Rectal smooth muscle tissue (tissue), 1 donor: Measurements from ENCODE around the gene CEP20.

Source experiments
- H3K27ac ChIP-seq: one replicate; pipeline ENCODE4 v1.7.0; 2013; ENCODE audit warnings: low read depth, low read length, inconsistent platforms
- H3K27me3 ChIP-seq: one replicate; pipeline ENCODE4 v1.7.0; 2013; ENCODE audit warnings: low read length; ENCODE audit not compliant: control insufficient read depth, insufficient read depth
- H3K36me3 ChIP-seq: one replicate; pipeline ENCODE4 v1.7.0; 2013; ENCODE audit warnings: low read length; ENCODE audit not compliant: control insufficient read depth, insufficient read depth
- H3K4me1 ChIP-seq: one replicate; pipeline ENCODE4 v1.7.0; 2013; ENCODE audit warnings: low read length; ENCODE audit not compliant: control insufficient read depth, insufficient read depth
- H3K4me3 ChIP-seq: one replicate; pipeline ENCODE4 v1.7.0; 2013; ENCODE audit warnings: low read length
- H3K9ac ChIP-seq: one replicate; pipeline ENCODE4 v1.7.0; 2013; ENCODE audit warnings: low read length

The CEP20 gene

GRCh38 chr16:15834502-15834901 lies 53.9 kb downstream of the CEP20 start:
- Histone ChIP-seq H3K27ac (peak overlapping the region; percentile 96), H3K4me1 (peaks cover 59% of the 10 kb centered on the region), H3K9ac (no peak overlapping the region), H3K36me3 (peaks cover 13% of the 10 kb centered on the region), H3K27me3 (no peaks in the 10 kb centered on the region), H3K4me3 (peak overlapping the region; percentile 13)

GRCh38 chr16:15833541-15833940 lies 54.9 kb downstream of the CEP20 start:
- Histone ChIP-seq H3K36me3 (peaks cover 13% of the 10 kb centered on the region), H3K27ac (peak overlapping the region; percentile 96), H3K27me3 (no peaks in the 10 kb centered on the region), H3K9ac (no peak overlapping the region), H3K4me3 (peak overlapping the region; percentile 13), H3K4me1 (peaks cover 69% of the 10 kb centered on the region)

DNA sequence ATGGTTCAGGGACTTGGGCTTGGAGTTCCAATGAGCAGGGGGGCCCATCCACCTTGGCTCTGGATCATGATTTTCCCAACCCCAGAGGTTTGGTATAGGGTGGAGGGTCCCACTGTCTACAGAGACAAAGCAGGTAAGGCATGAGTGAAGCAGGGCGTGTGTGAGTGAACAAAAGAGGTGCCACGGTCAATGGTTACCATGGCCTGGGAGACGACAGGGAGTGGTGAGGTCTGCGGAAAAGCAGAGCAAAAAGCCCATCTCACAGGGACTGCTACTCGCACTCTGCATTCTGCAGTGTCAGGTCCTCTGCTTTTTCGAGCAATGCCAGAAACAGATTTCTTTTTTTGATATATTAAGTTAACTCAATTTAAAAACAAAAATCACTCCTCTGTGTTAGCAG lies 56.2 kb downstream of the CEP20 start:
- H3K36me3 ChIP-seq, result peaks cover 12% of the 10 kb centered on the region
- H3K27ac ChIP-seq, result peak overlapping the region; percentile 96
- H3K4me3 ChIP-seq, result no peak overlapping the region
- peaks cover 68% of the 10 kb centered on the region for H3K4me1 ChIP-seq
- no peak overlapping the region for H3K9ac ChIP-seq
- H3K27me3 ChIP-seq, result no peaks in the 10 kb centered on the region

DNA sequence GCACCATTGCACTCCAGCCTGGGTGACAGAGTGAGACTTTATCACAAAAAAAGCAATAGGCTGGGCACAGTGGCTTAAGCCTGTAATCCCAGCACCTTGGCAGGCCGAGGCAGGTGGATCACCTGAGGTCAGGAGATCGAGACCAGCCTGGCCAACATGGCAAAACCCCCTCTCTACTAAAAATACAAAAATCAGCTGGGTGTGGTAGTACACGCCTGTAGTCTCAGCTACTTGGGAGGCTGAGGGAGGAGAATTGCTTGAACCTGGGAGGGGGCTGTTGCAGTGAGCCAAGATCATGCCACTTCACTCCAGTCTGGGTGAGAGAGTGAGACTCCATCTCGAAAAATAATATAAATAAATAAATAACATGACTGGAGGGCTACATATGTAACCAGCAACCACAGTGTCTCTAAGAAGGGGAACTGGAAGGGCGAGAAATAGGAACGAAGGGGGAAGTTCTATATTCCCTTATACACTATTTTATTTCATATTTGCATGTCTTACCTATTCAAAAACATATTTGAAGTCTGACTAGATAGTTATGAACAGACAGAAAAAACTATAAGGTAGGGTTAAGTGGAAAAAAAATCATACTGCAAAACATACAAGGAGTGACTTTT lies 57.5 kb downstream of the CEP20 start:
- Histone ChIP-seq H3K4me3 (no peak overlapping the region), H3K27ac (peak overlapping the region; percentile 96), H3K27me3 (no peaks in the 10 kb centered on the region), H3K36me3 (peaks cover 14% of the 10 kb centered on the region), H3K4me1 (peaks cover 71% of the 10 kb centered on the region), H3K9ac (no peak overlapping the region)

GRCh38 chr16:15829460-15829859 lies 58.9 kb downstream of the CEP20 start:
- peak overlapping the region; percentile 96 for H3K27ac ChIP-seq
- peaks cover 81% of the 10 kb centered on the region for H3K4me1 ChIP-seq
- no peak overlapping the region for H3K9ac ChIP-seq
- H3K4me3 ChIP-seq, result peak overlapping the region; percentile 37
- H3K27me3 ChIP-seq, result no peaks in the 10 kb centered on the region
- peaks cover 18% of the 10 kb centered on the region for H3K36me3 ChIP-seq

DNA sequence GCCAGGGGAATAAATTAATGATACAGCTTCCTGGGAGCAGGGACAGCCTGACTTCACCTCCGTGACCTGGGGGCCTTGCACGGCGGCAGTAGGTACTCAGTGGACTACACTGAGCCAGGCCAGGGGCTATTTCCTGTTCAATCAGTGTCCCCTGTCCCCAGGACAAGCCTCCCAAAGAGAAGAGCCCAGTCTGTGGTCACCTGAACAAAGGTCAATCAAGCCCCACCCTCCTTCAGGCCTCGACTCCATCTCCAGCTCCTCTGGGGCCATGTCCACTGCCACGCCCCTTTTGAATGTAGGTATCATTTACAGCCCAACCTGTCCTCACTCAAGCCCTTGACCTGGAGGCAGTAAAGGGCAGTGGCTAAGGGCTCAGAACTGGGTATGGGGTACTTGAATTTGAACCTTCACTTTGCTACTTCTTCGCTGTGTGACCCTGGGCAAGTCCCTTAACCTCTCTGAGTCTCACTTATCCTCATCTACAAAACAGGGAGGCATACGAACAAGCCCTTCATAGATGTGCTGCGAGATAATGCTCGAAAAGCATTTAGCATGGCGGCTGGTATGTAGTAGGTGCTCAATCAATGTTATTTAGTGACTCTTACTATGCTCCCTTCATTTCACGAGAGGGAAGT lies 60.6 kb downstream of the CEP20 start:
- peak overlapping the region; percentile 96 for H3K27ac ChIP-seq

DNA sequence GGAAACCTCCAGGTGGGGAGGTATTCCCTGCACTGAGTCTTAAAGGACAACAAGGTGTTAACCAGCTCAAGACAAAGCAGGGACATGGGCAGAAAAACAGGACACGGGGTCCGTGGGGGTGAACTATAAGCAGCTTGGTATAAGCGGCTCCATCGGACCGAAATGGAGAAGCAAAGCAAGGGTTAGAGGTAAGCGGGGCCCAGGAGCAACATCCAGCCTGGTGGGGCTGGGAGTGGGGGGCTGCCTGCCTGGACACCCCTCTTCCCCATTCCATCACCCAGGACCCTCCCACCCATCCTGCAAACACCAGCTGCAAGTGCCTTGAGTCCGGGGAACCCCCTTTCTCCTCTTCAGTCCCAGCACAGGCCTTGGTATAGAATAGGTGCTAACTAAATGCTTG lies 61.1 kb downstream of the CEP20 start:
- Histone ChIP-seq H3K27ac (peak overlapping the region; percentile 96), H3K4me1 (peaks cover 79% of the 10 kb centered on the region), H3K36me3 (peaks cover 17% of the 10 kb centered on the region), H3K27me3 (no peaks in the 10 kb centered on the region), H3K4me3 (no peak overlapping the region), H3K9ac (no peak overlapping the region)

More for the DNA sequence above, 60.6 kb downstream of the CEP20 start:
- Histone ChIP-seq H3K27me3 (no peaks in the 10 kb centered on the region), H3K4me3 (no peak overlapping the region), H3K4me1 (peaks cover 79% of the 10 kb centered on the region), H3K36me3 (peaks cover 18% of the 10 kb centered on the region), H3K9ac (no peak overlapping the region)

DNA sequence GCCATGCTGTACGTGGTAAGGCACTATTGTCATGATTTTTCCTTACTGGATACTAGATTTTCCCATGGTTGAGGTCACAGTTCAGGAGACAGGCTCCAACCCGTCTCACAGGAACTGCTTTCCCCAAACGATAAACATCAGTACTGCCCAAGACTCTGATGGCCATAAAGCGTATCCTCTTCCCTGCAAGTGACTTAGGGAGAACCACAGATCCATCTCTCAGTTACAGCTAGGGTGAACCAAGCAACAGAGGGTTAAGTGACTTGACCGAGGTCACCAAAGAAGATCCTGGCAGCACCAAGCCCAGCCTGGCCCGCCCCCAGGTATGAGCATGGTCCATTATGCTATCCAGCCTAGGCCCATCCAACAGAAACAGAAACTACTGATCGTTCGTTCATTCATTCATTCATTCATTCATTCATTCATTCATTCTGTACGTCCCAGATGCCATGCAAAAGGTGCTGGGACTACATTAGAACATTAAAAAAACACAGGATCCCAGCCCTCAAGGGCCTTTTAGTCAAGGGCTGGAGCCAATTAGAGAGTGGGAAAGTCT lies 62.6 kb downstream of the CEP20 start:
- Histone ChIP-seq H3K9ac (no peak overlapping the region), H3K27ac (peak overlapping the region; percentile 96), H3K4me1 (peaks cover 78% of the 10 kb centered on the region), H3K36me3 (peaks cover 16% of the 10 kb centered on the region), H3K4me3 (no peak overlapping the region), H3K27me3 (no peaks in the 10 kb centered on the region)

- Histone ChIP-seq H3K9ac (no peak overlapping the region), H3K27ac (peak overlapping the region; percentile 96), H3K4me1 (peaks cover 60% of the 10 kb centered on the region), H3K27me3 (no peaks in the 10 kb centered on the region), H3K36me3 (peaks cover 12% of the 10 kb centered on the region), H3K4me3 (no peak overlapping the region)
Measured at GRCh38 chr16:15822957-15823356, 65.4 kb downstream of the CEP20 start.

DNA sequence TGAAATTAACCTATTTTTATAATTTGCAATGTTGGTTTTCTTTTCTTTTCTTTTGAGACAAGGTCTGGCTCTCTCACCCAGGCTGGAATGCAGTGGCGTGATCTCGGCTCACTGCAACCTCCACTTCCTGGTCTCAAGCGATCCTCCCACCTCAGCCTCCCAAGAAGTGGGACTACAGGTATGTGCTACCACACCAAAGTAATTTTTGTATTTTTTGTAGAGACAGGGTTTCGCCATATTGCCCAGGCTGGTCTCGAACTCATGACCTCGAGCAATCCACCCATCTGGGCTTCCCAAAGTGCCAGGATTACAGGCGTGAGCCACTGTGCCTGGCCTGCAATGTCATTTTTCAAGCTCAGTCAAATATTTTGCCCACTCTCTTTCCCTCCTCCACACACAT lies 67.6 kb downstream of the CEP20 start:
- Histone ChIP-seq H3K36me3 (peaks cover 5% of the 10 kb centered on the region), H3K4me3 (no peak overlapping the region), H3K27me3 (no peaks in the 10 kb centered on the region), H3K9ac (no peak overlapping the region), H3K27ac (peak overlapping the region; percentile 25), H3K4me1 (peaks cover 46% of the 10 kb centered on the region)

DNA sequence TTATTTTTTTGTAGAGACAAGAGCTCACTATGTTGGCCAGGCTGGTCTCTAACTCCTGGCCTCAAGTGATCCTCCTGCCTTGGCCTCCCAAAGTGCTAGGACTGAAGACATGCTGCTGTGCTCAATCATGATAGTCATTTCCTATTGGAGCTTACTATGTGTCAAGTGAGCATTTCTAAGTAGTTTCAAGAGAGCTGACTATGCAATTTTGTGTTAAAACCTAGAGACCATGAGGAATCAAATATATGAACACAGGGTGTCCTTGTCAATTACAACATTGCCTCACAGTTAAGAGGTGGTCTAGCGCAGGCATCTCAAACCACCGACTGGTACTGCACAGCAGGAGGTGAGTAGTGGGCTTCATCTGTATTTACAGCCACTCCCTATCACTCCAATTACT lies 69.4 kb downstream of the CEP20 start:
- Histone ChIP-seq H3K27ac (peak overlapping the region; percentile 52), H3K4me1 (peaks cover 29% of the 10 kb centered on the region)

DNA sequence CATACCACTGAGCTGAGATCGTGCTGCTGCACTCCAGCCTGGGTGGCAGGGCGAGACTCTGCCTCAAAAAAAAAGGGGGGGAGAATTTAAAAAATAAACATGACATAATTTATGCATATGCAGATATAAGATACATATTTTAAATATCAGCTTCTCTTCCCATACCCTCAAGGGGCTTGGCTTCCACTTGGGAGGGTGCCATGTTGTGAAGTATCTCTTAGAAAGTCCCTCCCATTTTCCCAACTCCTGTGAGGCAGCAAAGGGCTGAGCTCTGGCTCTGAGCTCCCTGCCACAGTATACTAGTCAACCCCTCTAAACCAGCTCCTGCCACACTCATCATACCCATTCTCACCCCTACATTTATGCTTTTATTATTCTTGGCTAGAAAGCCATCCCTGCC lies 71.0 kb downstream of the CEP20 start:
- no peaks in the 10 kb centered on the region for H3K27me3 ChIP-seq
- H3K4me3 ChIP-seq, result no peak overlapping the region
- H3K4me1 ChIP-seq, result peaks cover 19% of the 10 kb centered on the region
- no peak overlapping the region for H3K9ac ChIP-seq
- peaks cover 2% of the 10 kb centered on the region for H3K36me3 ChIP-seq
- H3K27ac ChIP-seq, result peak overlapping the region; percentile 46

More for the DNA sequence above, 69.4 kb downstream of the CEP20 start:
- H3K4me3 ChIP-seq, result peak overlapping the region; percentile 13
- H3K27me3 ChIP-seq, result no peaks in the 10 kb centered on the region
- peaks cover 2% of the 10 kb centered on the region for H3K36me3 ChIP-seq
- H3K9ac ChIP-seq, result no peak overlapping the region

- no peaks in the 10 kb centered on the region for H3K36me3 ChIP-seq
- peak overlapping the region; percentile 8 for H3K27ac ChIP-seq
- peaks cover 23% of the 10 kb centered on the region for H3K4me1 ChIP-seq
- H3K27me3 ChIP-seq, result no peaks in the 10 kb centered on the region
- H3K4me3 ChIP-seq, result no peak overlapping the region
- no peak overlapping the region for H3K9ac ChIP-seq
Measured at GRCh38 chr16:15816228-15816627, 72.2 kb downstream of the CEP20 start.
